Glutamatergic neuron (in vitro differentiated cells): ENCODE results near the gene COL6A1. TPM values are rescaled to one million over a fixed set of nuclear protein-coding genes. Genes with fewer than 3 reads are reported as not detected.

Experiments
- DNase-seq: peaks from one replicate; pipeline ENCODE4 v3.0.0; 2022
- H3K27ac Mint-ChIP-seq: one replicate; pipeline ENCODE4 v1.8.0; 2020; ENCODE audit warnings: mild to moderate bottlenecking, mixed read lengths, inconsistent platforms; ENCODE audit not compliant: unreplicated experiment
- H3K27me3 Mint-ChIP-seq: one replicate; pipeline ENCODE4 v1.8.0; 2020; ENCODE audit warnings: mild to moderate bottlenecking, moderate library complexity, mixed read lengths, inconsistent platforms; ENCODE audit not compliant: unreplicated experiment
- H3K36me3 Mint-ChIP-seq: one replicate; pipeline ENCODE4 v1.8.0; 2020; ENCODE audit warnings: mild to moderate bottlenecking, mixed read lengths, inconsistent platforms; ENCODE audit not compliant: unreplicated experiment
- H3K4me1 Mint-ChIP-seq: one replicate; pipeline ENCODE4 v1.8.0; 2020; ENCODE audit warnings: mild to moderate bottlenecking, low read depth, mixed read lengths, inconsistent platforms; ENCODE audit not compliant: unreplicated experiment
- H3K4me3 Mint-ChIP-seq: one replicate; pipeline ENCODE4 v1.8.0; 2020; ENCODE audit warnings: mild to moderate bottlenecking, mixed read lengths, inconsistent platforms; ENCODE audit not compliant: unreplicated experiment
- H3K9me3 Mint-ChIP-seq: one replicate; pipeline ENCODE4 v1.8.0; 2020; ENCODE audit warnings: mild to moderate bottlenecking, moderate library complexity, mixed read lengths, inconsistent platforms; ENCODE audit not compliant: unreplicated experiment
- total RNA-seq: library from RNA; stranded (reverse); fragmentation: NEBNext Ultra II Directional; extraction: Animal tissue kit (Norgen Biotek cat#: 25700); gene quantifications from one replicate; pipeline ENCODE4 v1.2.1, GENCODE V29; 2021; ENCODE audit not compliant: unreplicated experiment
- TF ChIP-seq, protein P1 (sequence below): fragments of 200-600 bp; sonication (generic); IDR thresholded peaks from one replicate; pipeline ENCODE4 v1.5.0; 2021; ENCODE audit not compliant: partially characterized antibody, unreplicated experiment

Gene COL6A1
- total RNA-seq, 1 donor from 2014 or later = 407 TPM

GRCh38 chr21:46018615-46019014 lies 37.0 kb downstream of the COL6A1 start:
- H3K27me3 Mint-ChIP-seq = peaks cover 3% of the 10 kb centered on the region
- no peak for DNase-seq
- H3K4me1 Mint-ChIP-seq = peaks cover 15% of the 10 kb centered on the region
- H3K9me3 Mint-ChIP-seq = no peaks in the 10 kb centered on the region
- H3K4me3 Mint-ChIP-seq = no peak overlapping the region
- TF ChIP-seq, protein P1, sequence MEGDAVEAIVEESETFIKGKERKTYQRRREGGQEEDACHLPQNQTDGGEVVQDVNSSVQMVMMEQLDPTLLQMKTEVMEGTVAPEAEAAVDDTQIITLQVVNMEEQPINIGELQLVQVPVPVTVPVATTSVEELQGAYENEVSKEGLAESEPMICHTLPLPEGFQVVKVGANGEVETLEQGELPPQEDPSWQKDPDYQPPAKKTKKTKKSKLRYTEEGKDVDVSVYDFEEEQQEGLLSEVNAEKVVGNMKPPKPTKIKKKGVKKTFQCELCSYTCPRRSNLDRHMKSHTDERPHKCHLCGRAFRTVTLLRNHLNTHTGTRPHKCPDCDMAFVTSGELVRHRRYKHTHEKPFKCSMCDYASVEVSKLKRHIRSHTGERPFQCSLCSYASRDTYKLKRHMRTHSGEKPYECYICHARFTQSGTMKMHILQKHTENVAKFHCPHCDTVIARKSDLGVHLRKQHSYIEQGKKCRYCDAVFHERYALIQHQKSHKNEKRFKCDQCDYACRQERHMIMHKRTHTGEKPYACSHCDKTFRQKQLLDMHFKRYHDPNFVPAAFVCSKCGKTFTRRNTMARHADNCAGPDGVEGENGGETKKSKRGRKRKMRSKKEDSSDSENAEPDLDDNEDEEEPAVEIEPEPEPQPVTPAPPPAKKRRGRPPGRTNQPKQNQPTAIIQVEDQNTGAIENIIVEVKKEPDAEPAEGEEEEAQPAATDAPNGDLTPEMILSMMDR = no peak
- H3K27ac Mint-ChIP-seq = no peak overlapping the region
- H3K36me3 Mint-ChIP-seq = no peaks in the 10 kb centered on the region

DNA sequence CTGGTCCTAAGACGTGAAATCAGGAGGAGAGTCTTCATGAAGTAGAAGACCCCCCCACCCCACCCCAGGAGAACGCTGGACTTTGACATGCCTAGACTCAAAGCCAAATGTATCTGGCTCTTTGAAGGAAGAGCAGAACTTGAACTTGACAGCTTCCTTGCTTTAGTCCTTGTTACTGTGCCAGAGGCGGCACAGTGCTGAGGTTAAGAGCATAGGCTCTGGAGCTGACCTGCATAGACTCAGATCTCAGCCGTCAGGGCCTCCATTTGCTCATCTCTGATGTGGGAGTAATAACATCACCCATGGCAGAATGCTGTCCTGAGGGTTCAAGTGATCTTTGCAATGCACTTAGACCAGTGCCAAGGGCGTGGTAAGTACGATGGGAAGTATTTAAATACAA lies 39.0 kb downstream of the COL6A1 start:
- Mint-ChIP-seq H3K4me1 (peaks cover 15% of the 10 kb centered on the region), H3K4me3 (no peak overlapping the region), H3K36me3 (no peaks in the 10 kb centered on the region), H3K27me3 (peaks cover 3% of the 10 kb centered on the region), H3K9me3 (no peaks in the 10 kb centered on the region), H3K27ac (no peak overlapping the region)
- TF ChIP-seq, protein P1 = no peak
- DNase-seq = no peak

DNA sequence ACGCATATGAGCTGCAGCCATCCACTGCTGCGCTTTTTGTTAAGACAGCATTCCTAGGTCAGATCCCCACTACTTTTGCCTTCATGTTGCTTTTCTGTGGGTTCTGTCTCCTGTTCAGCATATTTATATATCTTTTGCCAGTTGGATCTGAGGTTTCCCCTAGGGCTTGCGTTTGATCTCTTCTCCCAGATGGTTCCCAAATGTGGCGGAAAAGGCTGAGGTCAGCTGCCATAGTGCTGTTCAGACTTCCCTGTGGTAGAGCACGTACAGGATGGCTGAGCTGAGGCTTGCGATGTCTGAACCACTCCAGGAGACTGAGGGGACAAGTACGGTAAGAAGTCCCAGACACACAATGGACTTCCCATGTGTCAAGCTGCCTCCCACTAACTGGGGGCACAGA lies 39.8 kb downstream of the COL6A1 start:
- Mint-ChIP-seq H3K27me3 (peaks cover 3% of the 10 kb centered on the region), H3K9me3 (no peaks in the 10 kb centered on the region), H3K4me3 (no peak overlapping the region), H3K36me3 (no peaks in the 10 kb centered on the region), H3K4me1 (peaks cover 15% of the 10 kb centered on the region), H3K27ac (no peak overlapping the region)
- TF ChIP-seq, protein P1 = no peak
- DNase-seq = no peak

DNA sequence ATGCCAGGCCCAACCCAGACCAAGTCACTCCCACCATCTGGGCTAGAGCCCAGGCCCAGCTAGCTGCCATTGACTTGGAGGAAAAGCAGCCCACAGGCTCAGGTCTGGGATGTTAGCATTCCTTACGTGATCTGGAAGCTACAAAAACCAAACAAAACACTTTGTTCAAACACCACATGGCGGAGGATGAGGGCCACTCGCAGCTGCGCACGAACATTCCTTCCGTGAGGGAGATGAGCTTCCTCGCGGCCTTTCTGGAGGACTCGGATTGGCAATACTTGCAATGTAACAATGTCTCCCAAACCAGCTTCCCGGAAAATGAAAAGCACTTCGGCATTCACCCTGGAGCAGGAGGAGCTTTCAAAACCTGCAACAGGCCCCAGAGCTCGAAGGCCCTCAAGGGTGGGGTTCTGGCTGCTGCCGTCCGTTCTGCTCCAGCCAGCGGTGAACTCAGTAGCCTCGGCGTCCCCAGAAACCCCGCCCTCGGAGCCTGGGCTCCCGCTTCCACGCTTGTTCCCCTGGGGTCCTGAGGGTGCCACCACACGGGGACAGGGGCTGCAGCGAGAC lies 40.5 kb downstream of the COL6A1 start:
- Mint-ChIP-seq H3K4me3 (no peak overlapping the region), H3K27ac (no peak overlapping the region), H3K9me3 (no peaks in the 10 kb centered on the region), H3K27me3 (peaks cover 3% of the 10 kb centered on the region), H3K4me1 (peaks cover 15% of the 10 kb centered on the region), H3K36me3 (no peaks in the 10 kb centered on the region)
- no peak for DNase-seq
- TF ChIP-seq, protein P1 = no peak

GRCh38 chr21:46022551-46023525 lies 41.3 kb downstream of the COL6A1 start:
- peaks cover 3% of the 10 kb centered on the region for H3K27me3 Mint-ChIP-seq

More at GRCh38 chr21:46022551-46023525, 41.3 kb downstream of the COL6A1 start:
- Mint-ChIP-seq H3K4me1 (peaks cover 15% of the 10 kb centered on the region), H3K4me3 (no peak overlapping the region), H3K9me3 (no peaks in the 10 kb centered on the region), H3K36me3 (no peaks in the 10 kb centered on the region), H3K27ac (no peak overlapping the region)
- DNase-seq = no peak
- TF ChIP-seq, protein P1 = no peak
